ENCODE results near the gene SLF2. TPM values are rescaled to one million over a fixed set of nuclear protein-coding genes. Genes with fewer than 3 reads are reported as not detected.
A peak's percentile ranks its signal among the peaks of the same experiment; 100 is the strongest.

SLF2 gene
- total and polyA plus RNA-seq, 2 donors from 2014 or later = 6.7 to 29.6 TPM

DNA sequence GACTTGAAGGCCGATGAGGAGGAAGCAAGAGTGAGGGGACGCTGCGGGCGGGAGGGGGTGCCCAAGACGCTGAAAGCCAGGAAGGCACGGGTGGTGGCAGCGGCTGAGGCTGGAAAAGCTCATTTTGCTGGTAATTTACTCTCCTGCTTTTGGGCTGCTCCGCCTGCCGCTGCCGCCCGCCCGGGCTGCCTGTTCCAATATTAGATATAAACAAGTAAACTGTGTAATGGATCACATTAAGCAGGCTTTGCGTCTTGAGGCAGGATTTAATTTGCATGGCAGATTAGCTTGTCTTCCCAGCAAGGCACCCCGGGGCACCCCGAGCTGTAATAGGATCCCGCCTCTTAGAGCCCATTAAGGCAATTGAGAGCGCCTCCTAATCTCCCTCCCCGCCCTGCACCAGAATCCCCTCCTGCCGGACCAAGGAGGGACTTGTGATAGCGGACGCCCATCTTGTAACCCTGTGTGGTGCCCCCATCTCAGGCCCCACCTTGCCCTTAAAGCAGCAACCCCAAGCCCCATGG, 46.1 kb upstream of the SLF2 start:
- Histone ChIP-seq H3K27ac (ENCODE audit: low read depth in 2 of 2, low read length in 2 of 2) (no peak overlapping the region), H3K36me3 (ENCODE audit: control insufficient read depth in 2 of 3, insufficient read depth in 3 of 3, low read length in 3 of 3) (no peaks in the 10 kb centered on the region), H3K9ac (ENCODE audit: low read length in 3 of 3) (no peak overlapping the region), H3K4me1 (ENCODE audit: control insufficient read depth in 2 of 3, insufficient read depth in 2 of 3, low read depth in 1 of 3, low read length in 3 of 3) (no peaks in the 10 kb centered on the region), H3K27me3 (ENCODE audit: control insufficient read depth, insufficient read depth, low read length) (no peaks in the 10 kb centered on the region), H3K9me3 (ENCODE audit: control insufficient read depth in 2 of 3, insufficient read depth in 1 of 3, low read length in 3 of 3) (no peaks in the 10 kb centered on the region), H3K4me3 (ENCODE audit: low read length in 3 of 3) (no peak overlapping the region)
- no peak for DNase-seq
- FAIRE-seq = no peak
- TF ChIP-seq, protein P1, sequence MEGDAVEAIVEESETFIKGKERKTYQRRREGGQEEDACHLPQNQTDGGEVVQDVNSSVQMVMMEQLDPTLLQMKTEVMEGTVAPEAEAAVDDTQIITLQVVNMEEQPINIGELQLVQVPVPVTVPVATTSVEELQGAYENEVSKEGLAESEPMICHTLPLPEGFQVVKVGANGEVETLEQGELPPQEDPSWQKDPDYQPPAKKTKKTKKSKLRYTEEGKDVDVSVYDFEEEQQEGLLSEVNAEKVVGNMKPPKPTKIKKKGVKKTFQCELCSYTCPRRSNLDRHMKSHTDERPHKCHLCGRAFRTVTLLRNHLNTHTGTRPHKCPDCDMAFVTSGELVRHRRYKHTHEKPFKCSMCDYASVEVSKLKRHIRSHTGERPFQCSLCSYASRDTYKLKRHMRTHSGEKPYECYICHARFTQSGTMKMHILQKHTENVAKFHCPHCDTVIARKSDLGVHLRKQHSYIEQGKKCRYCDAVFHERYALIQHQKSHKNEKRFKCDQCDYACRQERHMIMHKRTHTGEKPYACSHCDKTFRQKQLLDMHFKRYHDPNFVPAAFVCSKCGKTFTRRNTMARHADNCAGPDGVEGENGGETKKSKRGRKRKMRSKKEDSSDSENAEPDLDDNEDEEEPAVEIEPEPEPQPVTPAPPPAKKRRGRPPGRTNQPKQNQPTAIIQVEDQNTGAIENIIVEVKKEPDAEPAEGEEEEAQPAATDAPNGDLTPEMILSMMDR (IDR thresholded peaks at IDR 0.05; ENCODE audit: borderline replicate concordance, extremely low read depth, insufficient read depth) = no peak
- intact Hi-C loops (cut with DNase I) = no loop called here

DNA sequence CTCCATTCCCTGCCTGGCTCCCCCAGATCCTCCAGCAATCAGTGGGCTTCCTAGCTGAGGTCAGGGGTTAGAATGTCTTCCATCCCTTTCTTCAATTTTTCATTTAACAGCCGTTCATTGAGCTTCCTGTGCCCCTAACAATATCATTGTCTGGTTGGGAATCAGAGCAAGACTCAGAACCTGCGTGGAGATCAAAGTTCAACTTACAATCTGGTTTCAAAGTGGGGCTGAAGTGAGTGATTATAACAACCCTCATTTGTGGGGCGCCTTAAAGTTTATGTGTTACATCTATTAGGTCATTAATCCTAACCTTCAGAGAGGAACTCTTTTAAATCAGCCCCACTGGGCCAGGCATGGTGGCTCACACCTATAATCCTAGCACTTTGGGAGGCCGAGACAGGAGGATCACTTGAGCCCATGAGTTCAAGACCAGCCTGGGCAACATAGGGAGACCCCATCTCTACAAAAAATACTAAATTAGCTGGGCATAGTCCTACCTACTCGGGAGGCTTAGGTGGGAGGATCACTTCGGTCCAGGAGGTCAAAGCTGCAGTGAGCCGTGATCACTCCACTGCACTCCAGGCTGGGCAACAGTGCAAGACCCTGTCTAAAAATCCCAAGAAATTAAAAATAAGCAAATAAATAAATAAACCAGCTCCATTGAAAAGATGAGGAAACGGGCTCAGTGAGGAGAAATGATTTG, 45.4 kb upstream of the SLF2 start:
- no peaks in the 10 kb centered on the region for H3K36me3 ChIP-seq (ENCODE audit: control insufficient read depth in 2 of 3, insufficient read depth in 3 of 3, low read length in 3 of 3)
- H3K9ac ChIP-seq (ENCODE audit: low read length in 3 of 3) = no peak overlapping the region
- no peak for DNase-seq
- H3K27me3 ChIP-seq (ENCODE audit: control insufficient read depth, insufficient read depth, low read length) = no peaks in the 10 kb centered on the region
- no peak for FAIRE-seq
- TF ChIP-seq, protein P1 (IDR thresholded peaks at IDR 0.05; ENCODE audit: borderline replicate concordance, extremely low read depth, insufficient read depth) = no peak
- H3K4me3 ChIP-seq (ENCODE audit: low read length in 3 of 3) = no peak overlapping the region
- H3K4me1 ChIP-seq (ENCODE audit: control insufficient read depth in 2 of 3, insufficient read depth in 2 of 3, low read depth in 1 of 3, low read length in 3 of 3) = no peaks in the 10 kb centered on the region
- no peaks in the 10 kb centered on the region for H3K9me3 ChIP-seq (ENCODE audit: control insufficient read depth in 2 of 3, insufficient read depth in 1 of 3, low read length in 3 of 3)
- H3K27ac ChIP-seq (ENCODE audit: low read depth in 2 of 2, low read length in 2 of 2) = no peak overlapping the region
- intact Hi-C loops (cut with DNase I) = no loop called here

DNA sequence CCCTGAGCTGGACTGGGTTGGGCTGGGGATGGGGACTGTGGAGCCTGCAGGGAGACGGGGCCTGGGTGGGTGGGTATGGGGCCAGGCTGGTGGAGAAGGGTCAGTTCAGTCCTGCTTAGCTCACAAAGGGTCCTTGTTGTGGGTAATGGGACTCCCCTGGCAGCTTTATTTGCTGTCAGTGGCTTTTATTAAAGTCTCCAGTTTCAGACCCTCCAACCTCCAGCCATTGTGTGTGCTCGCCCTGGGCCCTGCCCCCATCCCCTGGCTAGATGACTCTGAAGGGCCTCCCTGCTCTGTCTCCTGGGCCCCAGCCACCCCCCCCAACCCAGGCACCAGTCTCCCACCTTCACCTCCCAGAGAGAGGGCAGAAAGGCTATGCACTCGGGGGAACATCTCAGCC, 44.4 kb upstream of the SLF2 start:
- intact Hi-C loops (cut with DNase I) = no loop called here
- TF ChIP-seq, protein P1 (IDR thresholded peaks at IDR 0.05; ENCODE audit: borderline replicate concordance, extremely low read depth, insufficient read depth) = no peak
- Histone ChIP-seq H3K36me3 (ENCODE audit: control insufficient read depth in 2 of 3, insufficient read depth in 3 of 3, low read length in 3 of 3) (no peaks in the 10 kb centered on the region), H3K9me3 (ENCODE audit: control insufficient read depth in 2 of 3, insufficient read depth in 1 of 3, low read length in 3 of 3) (no peaks in the 10 kb centered on the region), H3K27me3 (ENCODE audit: control insufficient read depth, insufficient read depth, low read length) (no peaks in the 10 kb centered on the region), H3K4me1 (ENCODE audit: control insufficient read depth in 2 of 3, insufficient read depth in 2 of 3, low read depth in 1 of 3, low read length in 3 of 3) (no peaks in the 10 kb centered on the region), H3K27ac (ENCODE audit: low read depth in 2 of 2, low read length in 2 of 2) (no peak overlapping the region), H3K4me3 (ENCODE audit: low read length in 3 of 3) (no peak overlapping the region), H3K9ac (ENCODE audit: low read length in 3 of 3) (no peak overlapping the region)
- FAIRE-seq (no peak), DNase-seq (peak in 3 of 5 donors; percentile 69 to 81 (median 73))

All from kidney (tissue), 14 donors.